ENCODE data around the gene GUCA1A.

DNA sequence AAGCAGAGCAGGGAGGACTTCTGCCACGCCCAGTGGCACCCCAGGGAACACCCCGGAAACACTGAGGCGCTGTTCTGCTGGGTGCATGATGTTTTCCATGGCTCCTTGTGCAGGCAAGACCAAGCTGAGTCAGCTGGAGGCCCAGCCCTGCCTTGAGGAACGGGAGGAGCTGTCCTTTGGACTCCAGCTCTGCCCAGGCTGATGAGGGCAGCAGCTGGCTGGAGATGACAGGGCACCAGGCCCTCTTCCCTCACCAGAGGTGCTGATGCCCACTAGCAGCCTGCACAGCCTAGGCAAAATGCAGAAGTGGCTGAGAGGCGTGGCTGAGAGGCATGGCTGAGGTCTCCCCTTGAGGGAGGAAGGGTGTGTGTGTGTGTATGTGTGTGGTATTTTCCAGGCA lies 33.1 kb upstream of the GUCA1A start:
- TF ChIP-seq GATA3 (IDR thresholded peaks at IDR 0.05; ENCODE audit: low read depth, low read length) (no peak), GATA2 (IDR thresholded peaks at IDR 0.05; ENCODE audit: low read depth, low read length) (no peak)
